H1 (cell line): ENCODE results near the gene RFX2. TPM values are rescaled to one million over a fixed set of nuclear protein-coding genes. Genes with fewer than 3 reads are reported as not detected.

Experiments
- CTCF ChIA-PET: fragments of 300-600 bp; sonication (Branson Sonifier 250); formaldehyde crosslinking; loops from one replicate; lab custom pipeline; 2021; ENCODE audit not compliant: partially characterized antibody; lab: Charles Lee
- POLR2A ChIA-PET: fragments of 300-600 bp; sonication (Branson Sonifier 250); formaldehyde crosslinking; loops from one replicate; lab custom pipeline; 2021; ENCODE audit warnings: inconsistent platforms; ENCODE audit not compliant: partially characterized antibody; lab: Charles Lee
- DNase-seq, 2 experiments: peaks; one replicate each; pipeline versions ENCODE4 v3.0.0 to v3.0.0-alpha.2; 2010 to 2022; ENCODE audit warnings: low spot score in 2 of 2, low read depth in 1 of 2, mixed read lengths in 1 of 2
- FAIRE-seq: peaks from 2 replicates; lab custom pipeline; 2011; peaks lifted over from hg19 to GRCh38; lab: Jason Lieb, UNC
- H2AFZ ChIP-seq: 2 replicates; pipeline ENCODE4 v1.8.1; 2012; ENCODE audit warnings: low read length, inconsistent platforms
- H2AK5ac ChIP-seq: 2 replicates; pipeline ENCODE4 v1.6.1; 2013; ENCODE audit warnings: low read depth, low read length
- H2BK120ac ChIP-seq: replicated peaks from 2 replicates; pipeline ENCODE3; 2013; ENCODE audit warnings: low read depth, low read length, inconsistent platforms
- H2BK12ac ChIP-seq: 2 replicates; pipeline ENCODE4 v1.6.1; 2013; ENCODE audit warnings: low read depth, low read length
- H2BK15ac ChIP-seq: 2 replicates; pipeline ENCODE4 v1.6.1; 2013; ENCODE audit warnings: low read length
- H2BK20ac ChIP-seq: 2 replicates; pipeline ENCODE4 v1.6.1; 2013; ENCODE audit warnings: low read length
- H2BK5ac ChIP-seq: 2 replicates; pipeline ENCODE4 v1.6.1; 2013; ENCODE audit warnings: low read depth, low read length
- H3K14ac ChIP-seq: 2 replicates; pipeline ENCODE4 v1.6.1; 2013; ENCODE audit warnings: inconsistent platforms; ENCODE audit not compliant: insufficient read length
- H3K18ac ChIP-seq: 2 replicates; pipeline ENCODE4 v1.6.1; 2013; ENCODE audit warnings: low read length; ENCODE audit errors: extremely low read depth
- H3K23ac ChIP-seq: 2 replicates; pipeline ENCODE4 v1.6.1; 2013; ENCODE audit warnings: inconsistent platforms; ENCODE audit not compliant: insufficient read length
- H3K23me2 ChIP-seq: 2 replicates; pipeline ENCODE4 v1.6.1; 2013; ENCODE audit warnings: low read depth, low read length
- H3K27ac ChIP-seq: 2 replicates; pipeline ENCODE4 v1.6.1; 2011; ENCODE audit warnings: low read depth, low read length, inconsistent platforms
- H3K27me3 ChIP-seq, 4 experiments: replicated peaks in 1 of 4; 1 replicate in 1 of 4; 2 replicates in 3 of 4; pipeline versions ENCODE4 v1.6.1 to v1.8.1; 2011 to 2013; ENCODE audit warnings: low read length in 3 of 4, mild to moderate bottlenecking in 3 of 4, inconsistent platforms in 2 of 4, mixed read lengths in 2 of 4, moderate library complexity in 1 of 4; ENCODE audit not compliant: control insufficient read depth in 3 of 4, insufficient read depth in 3 of 4; ENCODE audit errors: extremely low read depth in 1 of 4
- H3K36me3 ChIP-seq, 4 experiments: 2 replicates each; pipeline versions ENCODE4 v1.6.1 to v1.8.1; 2011 to 2013; ENCODE audit warnings: mild to moderate bottlenecking in 4 of 4, low read length in 3 of 4, moderate library complexity in 2 of 4, control low read depth in 1 of 4, inconsistent platforms in 1 of 4; ENCODE audit not compliant: insufficient read depth in 4 of 4, control insufficient read depth in 2 of 4
- H3K4ac ChIP-seq: replicated peaks from 2 replicates; pipeline ENCODE3; 2013; ENCODE audit warnings: low read length, low read depth, mixed read lengths, inconsistent platforms; ENCODE audit not compliant: insufficient read length
- H3K4me1 ChIP-seq, 4 experiments: replicated peaks in 1 of 4; 1 replicate in 1 of 4; 2 replicates in 3 of 4; pipeline versions ENCODE4 v1.6.1 to v1.8.1; 2011 to 2013; ENCODE audit warnings: low read length in 3 of 4, inconsistent platforms in 2 of 4, mixed read lengths in 1 of 4; ENCODE audit not compliant: insufficient read depth in 4 of 4, control insufficient read depth in 3 of 4
- H3K4me2 ChIP-seq, 2 experiments: 2 replicates each; pipeline versions ENCODE4 v1.6.1 to v1.8.1; 2011 to 2013; ENCODE audit warnings: low read depth in 2 of 2, low read length in 2 of 2, control low read depth in 1 of 2, inconsistent platforms in 1 of 2, mild to moderate bottlenecking in 1 of 2; ENCODE audit not compliant: insufficient read depth in 1 of 2
- H3K4me3 ChIP-seq, 4 experiments: fragments of 200-600, 300-600 bp in 1 of 4; sonication (generic), shearing (Covaris generic), sonication (Bioruptor Twin) in 1 of 4; 2 replicates each; pipeline versions ENCODE4 v1.5.1 to v1.8.1; 2011 to 2016; ENCODE audit warnings: low read length in 4 of 4, low read depth in 3 of 4, control low read depth in 2 of 4, inconsistent platforms in 2 of 4, mild to moderate bottlenecking in 2 of 4, mixed read lengths in 1 of 4, moderate library complexity in 1 of 4; ENCODE audit not compliant: insufficient read depth in 2 of 4; ENCODE audit errors: extremely low read depth in 1 of 4
- H3K56ac ChIP-seq: replicated peaks from 2 replicates; pipeline ENCODE3; 2013; ENCODE audit warnings: low read depth, mild to moderate bottlenecking, mixed read lengths, low read length, inconsistent platforms; ENCODE audit not compliant: insufficient read length
- H3K79me1 ChIP-seq: 2 replicates; pipeline ENCODE4 v1.6.1; 2013; ENCODE audit warnings: low read depth, low read length, control low read depth
- H3K79me2 ChIP-seq, 2 experiments: 2 replicates each; pipeline versions ENCODE4 v1.6.1 to v1.8.1; 2012 to 2013; ENCODE audit warnings: low read length in 2 of 2, mild to moderate bottlenecking in 2 of 2, inconsistent platforms in 1 of 2; ENCODE audit not compliant: insufficient read depth in 2 of 2, control insufficient read depth in 1 of 2
- H3K9ac ChIP-seq, 4 experiments: replicated peaks in 1 of 4; 1 replicate in 1 of 4; 2 replicates in 3 of 4; pipeline versions ENCODE4 v1.6.1 to v1.8.1; 2011 to 2013; ENCODE audit warnings: low read depth in 3 of 4, low read length in 3 of 4, control low read depth in 2 of 4, mild to moderate bottlenecking in 2 of 4, moderate library complexity in 2 of 4, inconsistent platforms in 1 of 4; ENCODE audit errors: extremely low read depth in 1 of 4
- H3K9me3 ChIP-seq, 2 experiments: 2 replicates each; pipeline versions ENCODE4 v1.6.1 to v1.8.1; 2012 to 2013; ENCODE audit warnings: mild to moderate bottlenecking in 2 of 2, moderate library complexity in 2 of 2, control low read depth in 1 of 2, inconsistent platforms in 1 of 2, low read depth in 1 of 2, low read length in 1 of 2, mixed read lengths in 1 of 2; ENCODE audit not compliant: insufficient read depth in 2 of 2
- H4K20me1 ChIP-seq, 2 experiments: replicated peaks in 1 of 2; 2 replicates each; pipeline versions ENCODE3 to v1.8.1; 2011 to 2013; ENCODE audit warnings: inconsistent platforms in 2 of 2, low read length in 2 of 2, mild to moderate bottlenecking in 1 of 2; ENCODE audit not compliant: insufficient read depth in 2 of 2, control insufficient read depth in 1 of 2
- H4K5ac ChIP-seq: 2 replicates; pipeline ENCODE4 v1.6.1; 2013; ENCODE audit warnings: low read length, low read depth, mixed read lengths, inconsistent platforms; ENCODE audit not compliant: insufficient read length
- H4K8ac ChIP-seq: 2 replicates; pipeline ENCODE4 v1.8.0; 2013; ENCODE audit warnings: mild to moderate bottlenecking, moderate library complexity, low read length, inconsistent platforms; ENCODE audit not compliant: insufficient read depth; ENCODE audit errors: extremely low read depth
- H4K91ac ChIP-seq: replicated peaks from 2 replicates; pipeline ENCODE3; 2013; ENCODE audit warnings: low read length, mixed read lengths, inconsistent platforms; ENCODE audit not compliant: insufficient read length
- BACH1 ChIP-seq: IDR thresholded peaks from 2 replicates; pipeline ENCODE4 v1.6.1; 2012; ENCODE audit warnings: low read length, improper control_type of control experiment
- WGBS, 2 experiments: shearing (Covaris generic) in 1 of 2; methylation state at CpG; one replicate each; pipeline versions ENCODE4 v1.1.6 to v1.1.7; 2013 to 2015; ENCODE audit warnings: low lambda C conversion rate in 2 of 2, mixed read lengths in 2 of 2, inconsistent platforms in 1 of 2, low coverage in 1 of 2, missing lambda C conversion rate in 1 of 2; ENCODE audit not compliant: insufficient replicate concordance in 2 of 2, insufficient coverage in 1 of 2, insufficient read length in 1 of 2; ENCODE audit errors: extremely low coverage in 1 of 2, missing lambda C conversion rate in 1 of 2; 5-methylcytosine and 5-hydroxymethylcytosine counted together
- polyA plus RNA-seq, 7 experiments: library from polyadenylated mRNA; depleted of rRNA in 3 of 7; stranded (reverse) in 5 of 7; unstranded in 2 of 7; fragments of >200 nt in 5 of 7; fragments of 200-250 nt in 2 of 7; gene quantifications; 1 replicate in 5 of 7; 2 replicates in 1 of 7; 4 replicates in 1 of 7; pipeline versions ENCODE4 v1.2.1 to v1.2.3, GENCODE V29; 2011 to 2013; ENCODE audit warnings: missing spikeins in 2 of 7, mixed read lengths in 2 of 7
- total RNA-seq: library from RNA; stranded (reverse); fragmentation: NEBNext Ultra II Directional; extraction: Animal tissue kit (Norgen Biotek cat#: 25700); gene quantifications from 2 replicates; pipeline ENCODE4 v1.2.1, GENCODE V29; 2021
- TF ChIP-seq, protein P1 (sequence below): IDR thresholded peaks from 2 replicates; pipeline ENCODE4 v1.6.1; 2012; ENCODE audit warnings: inconsistent platforms

The RFX2 gene
- total and polyA plus RNA-seq, 2 of the 8 experiments (the other 6 are each of a cell fraction or from before 2014, with no cell fraction given): 4.8 to 5.3 TPM

DNA sequence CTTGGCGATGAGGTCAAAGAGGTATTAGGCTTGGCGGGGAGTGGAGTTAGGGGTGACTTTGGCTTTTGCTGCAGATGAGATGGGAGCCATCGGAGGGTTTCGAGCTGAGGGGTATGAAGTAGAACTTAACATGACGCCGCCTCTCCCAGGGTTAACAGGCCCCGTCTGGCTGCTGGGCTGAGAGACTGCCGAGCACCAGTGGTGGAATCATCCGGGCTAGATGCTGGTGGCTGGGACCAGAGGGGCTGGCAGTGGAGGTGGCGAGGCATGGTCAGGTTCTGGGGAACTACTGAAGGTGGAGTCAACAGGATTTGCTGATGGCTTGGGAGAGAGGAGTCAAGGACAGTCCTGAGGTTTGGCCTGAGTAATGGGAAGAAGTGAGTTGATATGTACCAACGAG, 4.9 kb downstream of the RFX2 start:
- Histone ChIP-seq H3K79me1 (no peaks in the 10 kb centered on the region), H3K79me2 (no peaks in the 10 kb centered on the region), H3K4me1 (no peaks in the 10 kb centered on the region; a peak in 1 of 7 replicates), H2BK15ac (no peak overlapping the region), H2BK20ac (no peak overlapping the region), H2AK5ac (no peak overlapping the region), H3K4me3 (no peak overlapping the region), H3K18ac (no peak overlapping the region; the same call in 1 of the 2 replicates), H2BK120ac (no peak overlapping the region), H3K27ac (no peak overlapping the region), H2BK12ac (no peak overlapping the region), H4K5ac (no peak overlapping the region), H4K91ac (no peak overlapping the region), H3K4me2 (no peak overlapping the region), H3K4ac (no peak overlapping the region), H4K8ac (no peak overlapping the region), H3K9ac (0 out of 7 replicates have a peak overlapping the region, but pooled peaks of 1 of the 4 experiments have one; percentile 5), H3K27me3 (peaks cover 11 to 26% (median 23%) of the 10 kb centered on the region in 4 experiments), H3K56ac (no peak overlapping the region), H3K14ac (no peak overlapping the region), H2BK5ac (no peak overlapping the region), H4K20me1 (peaks cover 0 to 3% of the 10 kb centered on the region in 2 experiments), H3K23ac (no peak overlapping the region), H3K9me3 (no peaks in the 10 kb centered on the region), H3K36me3 (no peaks in the 10 kb centered on the region), H2AFZ (no peak overlapping the region), H3K23me2 (peaks cover 8% of the 10 kb centered on the region)
- ChIA-PET POLR2A (no interaction called here), CTCF (interaction anchor here (1.3 to 2.6 kb wide), 2 partner anchors 20 to 57 kb away, joined by 3 to 8 read pairs; no protein-coding TSS in a partner anchor)
- WGBS, 2 experiments: 87% methylated on average over 11 of the region's 11 CpGs; no CpG with 5 or more reads in 1 of the 2 experiments
- DNase-seq: no peak
- FAIRE-seq: no peak
- TF ChIP-seq, protein P1, sequence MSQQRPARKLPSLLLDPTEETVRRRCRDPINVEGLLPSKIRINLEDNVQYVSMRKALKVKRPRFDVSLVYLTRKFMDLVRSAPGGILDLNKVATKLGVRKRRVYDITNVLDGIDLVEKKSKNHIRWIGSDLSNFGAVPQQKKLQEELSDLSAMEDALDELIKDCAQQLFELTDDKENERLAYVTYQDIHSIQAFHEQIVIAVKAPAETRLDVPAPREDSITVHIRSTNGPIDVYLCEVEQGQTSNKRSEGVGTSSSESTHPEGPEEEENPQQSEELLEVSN: no peak
- no peak for TF ChIP-seq BACH1
